HEK293 (cell line): Measurements from ENCODE around the gene HLA-DMA.

Source experiments
- BCL11B ChIP-seq: fragments of 450-650 bp; formaldehyde crosslinking; IDR thresholded peaks from 2 replicates; pipeline ENCODE4 v1.5.1; 2016; ENCODE audit warnings: low read depth, missing biosample characterization, missing genetic modification characterization
- KLF10 ChIP-seq: fragments of 450-650 bp; IDR thresholded peaks from 2 replicates; pipeline ENCODE4 v1.5.1; 2018; ENCODE audit warnings: missing biosample characterization, mild to moderate bottlenecking, missing genetic modification characterization
- OVOL3 ChIP-seq: fragments of 450-650 bp; formaldehyde crosslinking; IDR thresholded peaks from 2 replicates; pipeline ENCODE4 v1.5.1; 2016; ENCODE audit warnings: missing biosample characterization, missing genetic modification characterization
- PATZ1 ChIP-seq: fragments of 450-650 bp; formaldehyde crosslinking; IDR thresholded peaks from 2 replicates; pipeline ENCODE4 v1.5.1; 2016; ENCODE audit warnings: missing biosample characterization, missing genetic modification characterization
- SETDB1 ChIP-seq: IDR thresholded peaks from one replicate; pipeline ENCODE4 v1.6.1; 2017; ENCODE audit warnings: mild to moderate bottlenecking, low read length, moderate library complexity, mixed read lengths; ENCODE audit not compliant: insufficient read length
- SP2 ChIP-seq: fragments of 450-650 bp; formaldehyde crosslinking; IDR thresholded peaks from 2 replicates; pipeline ENCODE4 v1.5.1; 2016; ENCODE audit warnings: missing biosample characterization, missing genetic modification characterization
- TSHZ1 ChIP-seq: fragments of 450-650 bp; formaldehyde crosslinking; IDR thresholded peaks from 2 replicates; pipeline ENCODE4 v1.5.1; 2016; ENCODE audit warnings: missing biosample characterization, missing genetic modification characterization, borderline replicate concordance
- WT1 ChIP-seq: fragments of 450-650 bp; formaldehyde crosslinking; IDR thresholded peaks from 2 replicates; pipeline ENCODE4 v1.5.1; 2016; ENCODE audit warnings: missing biosample characterization, missing genetic modification characterization
- YY2 ChIP-seq: fragments of 450-650 bp; formaldehyde crosslinking; IDR thresholded peaks from 2 replicates; pipeline ENCODE4 v1.5.1; 2016; ENCODE audit warnings: missing biosample characterization, missing genetic modification characterization
- ZBTB21 ChIP-seq: fragments of 450-650 bp; formaldehyde crosslinking; IDR thresholded peaks from 2 replicates; pipeline ENCODE4 v1.5.1; 2017; ENCODE audit warnings: missing biosample characterization, missing genetic modification characterization
- ZFP69B ChIP-seq: fragments of 450-650 bp; formaldehyde crosslinking; IDR thresholded peaks from 2 replicates; pipeline ENCODE4 v1.5.1; 2016; ENCODE audit warnings: missing biosample characterization, missing genetic modification characterization
- ZNF133 ChIP-seq: fragments of 450-650 bp; formaldehyde crosslinking; IDR thresholded peaks from 2 replicates; pipeline ENCODE4 v1.5.1; 2016; ENCODE audit warnings: missing biosample characterization, missing genetic modification characterization
- ZNF157 ChIP-seq: fragments of 450-650 bp; formaldehyde crosslinking; IDR thresholded peaks from 2 replicates; pipeline ENCODE4 v1.5.1; 2016; ENCODE audit warnings: missing biosample characterization, missing genetic modification characterization
- ZNF169 ChIP-seq: fragments of 450-650 bp; formaldehyde crosslinking; IDR thresholded peaks from 2 replicates; pipeline ENCODE4 v1.5.1; 2016; ENCODE audit warnings: missing biosample characterization, missing genetic modification characterization
- ZNF174 ChIP-seq: fragments of 450-650 bp; formaldehyde crosslinking; IDR thresholded peaks from 2 replicates; pipeline ENCODE4 v1.5.0; 2017; ENCODE audit warnings: missing biosample characterization, mild to moderate bottlenecking, missing genetic modification characterization
- ZNF214 ChIP-seq: fragments of 450-650 bp; formaldehyde crosslinking; IDR thresholded peaks from 2 replicates; pipeline ENCODE4 v1.5.1; 2017; ENCODE audit warnings: missing biosample characterization, mild to moderate bottlenecking, missing genetic modification characterization, borderline replicate concordance
- ZNF341 ChIP-seq: fragments of 450-650 bp; formaldehyde crosslinking; IDR thresholded peaks from 2 replicates; pipeline ENCODE4; 2016; ENCODE audit warnings: low read depth, missing biosample characterization, missing genetic modification characterization
- ZNF354C ChIP-seq: fragments of 450-650 bp; formaldehyde crosslinking; IDR thresholded peaks from 2 replicates; pipeline ENCODE4 v1.5.1; 2016; ENCODE audit warnings: missing biosample characterization, missing genetic modification characterization, low read depth, borderline replicate concordance
- ZNF362 ChIP-seq: fragments of 450-650 bp; formaldehyde crosslinking; IDR thresholded peaks from 2 replicates; pipeline ENCODE4 v1.5.1; 2016; ENCODE audit warnings: missing biosample characterization, missing genetic modification characterization
- ZNF394 ChIP-seq: fragments of 450-650 bp; formaldehyde crosslinking; IDR thresholded peaks from 2 replicates; pipeline ENCODE4 v1.5.1; 2016; ENCODE audit warnings: missing biosample characterization, missing genetic modification characterization, mild to moderate bottlenecking, moderate library complexity, borderline replicate concordance
- ZNF423 ChIP-seq: fragments of 450-650 bp; formaldehyde crosslinking; IDR thresholded peaks from 2 replicates; pipeline ENCODE4 v1.5.1; 2016; ENCODE audit warnings: missing biosample characterization, missing genetic modification characterization
- ZNF558 ChIP-seq: fragments of 450-650 bp; formaldehyde crosslinking; IDR thresholded peaks from 2 replicates; pipeline ENCODE4 v1.5.1; 2016; ENCODE audit warnings: missing biosample characterization, missing genetic modification characterization
- ZNF561 ChIP-seq: fragments of 450-650 bp; IDR thresholded peaks from 2 replicates; pipeline ENCODE4 v1.5.1; 2018; ENCODE audit warnings: missing biosample characterization, missing genetic modification characterization, borderline replicate concordance
- ZNF600 ChIP-seq: fragments of 450-650 bp; formaldehyde crosslinking; IDR thresholded peaks from 2 replicates; pipeline ENCODE4 v1.5.1; 2016; ENCODE audit warnings: missing biosample characterization, missing genetic modification characterization
- ZNF639 ChIP-seq: fragments of 450-650 bp; formaldehyde crosslinking; IDR thresholded peaks from 2 replicates; pipeline ENCODE4 v1.5.1; 2016; ENCODE audit warnings: missing biosample characterization, missing genetic modification characterization
- ZNF658 ChIP-seq: fragments of 450-650 bp; formaldehyde crosslinking; IDR thresholded peaks from 2 replicates; pipeline ENCODE4; 2016; ENCODE audit warnings: missing biosample characterization, missing genetic modification characterization
- ZNF677 ChIP-seq: fragments of 450-650 bp; IDR thresholded peaks from 2 replicates; pipeline ENCODE4 v1.5.0; 2018; ENCODE audit warnings: missing biosample characterization, mild to moderate bottlenecking, missing genetic modification characterization, moderate library complexity
- ZNF785 ChIP-seq: fragments of 450-650 bp; formaldehyde crosslinking; IDR thresholded peaks from 2 replicates; pipeline ENCODE4 v1.5.1; 2016; ENCODE audit warnings: missing biosample characterization, missing genetic modification characterization
- ZSCAN16 ChIP-seq: fragments of 450-650 bp; formaldehyde crosslinking; IDR thresholded peaks from 2 replicates; pipeline ENCODE4 v1.5.1; 2016; ENCODE audit warnings: missing biosample characterization, missing genetic modification characterization
- ZSCAN4 ChIP-seq: fragments of 450-650 bp; formaldehyde crosslinking; IDR thresholded peaks from 2 replicates; pipeline ENCODE4 v1.5.1; 2017; ENCODE audit warnings: missing biosample characterization, missing genetic modification characterization

Gene HLA-DMA

GRCh38 chr6:32968093-32968866 is 15.4 kb upstream of the HLA-DMA start, which contains the start of gene BRD2 (continued):
- TF ChIP-seq ZNF214 = no peak
- peak; percentile 66; the same call in 1 of the 2 replicates for TF ChIP-seq ZNF169 (tag by site-specific recombination)
- TF ChIP-seq ZNF157 (tag by site-specific recombination) = no peak
- TF ChIP-seq ZNF658 (tag by site-specific recombination) = no peak
- TF ChIP-seq PATZ1 (tag by site-specific recombination) = peak; percentile 97
- peak; percentile 75 for TF ChIP-seq WT1
- no peak for TF ChIP-seq TSHZ1 (tag by site-specific recombination)
- peak; percentile 69; the same call in 1 of the 2 replicates for TF ChIP-seq ZNF785 (tag by site-specific recombination)
- peak; percentile 93 for TF ChIP-seq SP2 (tag by site-specific recombination)
- no peak for TF ChIP-seq ZNF133
- TF ChIP-seq ZNF362 (tag by site-specific recombination) = no peak
- peak; percentile 86 for TF ChIP-seq YY2
- TF ChIP-seq ZNF600 (tag by site-specific recombination) = peak; percentile 34
- TF ChIP-seq ZBTB21 (tag by site-specific recombination) = peak; percentile 30; the same call in 1 of the 2 replicates
- no peak for TF ChIP-seq ZNF174
- peak; percentile 85 for TF ChIP-seq ZNF423 (tag by site-specific recombination)
- TF ChIP-seq ZNF677 (tag by site-specific recombination) = no peak
- no peak for TF ChIP-seq ZNF354C (tag by site-specific recombination)
- TF ChIP-seq ZFP69B (tag by site-specific recombination) = peak; percentile 52
- TF ChIP-seq SETDB1 = no peak
- peak; percentile 70; the same call in 1 of the 2 replicates for TF ChIP-seq BCL11B (tag by site-specific recombination)
- no peak; the same call in 1 of the 2 replicates for TF ChIP-seq ZNF558
- 0 out of 2 replicates have a peak, but pooled peaks have one; percentile 34 for TF ChIP-seq ZSCAN16 (tag by site-specific recombination)
- no peak; the same call in 1 of the 2 replicates for TF ChIP-seq ZNF341 (tag by site-specific recombination)
- peak; percentile 75; the same call in 1 of the 2 replicates for TF ChIP-seq ZNF639
- TF ChIP-seq OVOL3 (tag by site-specific recombination) = peak; percentile 55; the same call in 1 of the 2 replicates
- TF ChIP-seq ZNF561 (tag by site-specific recombination) = peak; percentile 97; the same call in 1 of the 2 replicates
- no peak; the same call in 1 of the 2 replicates for TF ChIP-seq KLF10
- TF ChIP-seq ZNF394 = peak; percentile 73
- TF ChIP-seq ZSCAN4 (tag by site-specific recombination) = 0 out of 2 replicates have a peak, but pooled peaks have one; percentile 29
